Measurements from ENCODE around the gene ALX1.
"Not testable (repeated sequence)": the region's sequence is repeated elsewhere in the genome, so short reads cannot be mapped to it uniquely, and the experiment has no call there.

The ALX1 gene

DNA sequence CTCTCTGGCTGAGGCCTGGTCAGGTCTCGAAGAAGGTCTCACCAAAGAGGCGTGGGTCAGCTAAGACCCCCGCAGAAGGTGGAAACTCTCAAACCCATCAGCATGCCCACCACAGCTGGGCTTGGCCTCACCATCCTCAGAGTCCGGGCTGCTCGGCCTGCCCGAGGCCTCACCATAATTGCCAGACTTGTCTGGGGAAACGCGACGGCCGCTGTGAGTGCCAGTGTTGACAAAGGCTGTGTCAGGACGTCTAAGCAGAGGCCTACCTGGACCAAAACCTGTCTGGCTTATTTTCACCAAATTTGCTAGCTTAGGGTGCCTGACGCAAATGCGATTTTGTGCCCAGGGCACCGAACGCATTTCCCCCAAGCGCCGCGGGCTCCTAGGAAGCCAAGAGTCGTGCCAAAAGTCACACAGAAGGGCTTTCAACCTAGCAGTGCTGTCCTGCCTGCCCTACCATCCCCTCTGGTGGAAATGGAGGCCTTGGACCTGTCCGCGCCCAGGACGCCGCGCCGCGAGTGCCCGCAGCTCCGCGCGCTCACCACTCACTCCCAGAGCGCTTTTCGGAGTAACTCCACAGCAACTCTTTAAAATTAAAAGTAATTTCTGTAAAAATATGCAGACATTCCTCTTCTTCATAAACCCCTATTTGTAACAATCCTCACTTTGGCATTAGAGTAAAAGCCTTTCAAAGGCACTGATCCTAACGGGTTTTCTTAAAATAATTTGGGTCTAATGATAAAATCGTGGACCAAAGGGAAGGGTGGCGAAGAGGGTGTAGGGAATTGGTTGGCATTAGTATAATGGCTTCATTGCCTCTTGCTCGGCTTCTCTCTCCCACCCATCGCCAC, 1.2 kb upstream of the ALX1 start:
- no peak for FAIRE-seq

DNA sequence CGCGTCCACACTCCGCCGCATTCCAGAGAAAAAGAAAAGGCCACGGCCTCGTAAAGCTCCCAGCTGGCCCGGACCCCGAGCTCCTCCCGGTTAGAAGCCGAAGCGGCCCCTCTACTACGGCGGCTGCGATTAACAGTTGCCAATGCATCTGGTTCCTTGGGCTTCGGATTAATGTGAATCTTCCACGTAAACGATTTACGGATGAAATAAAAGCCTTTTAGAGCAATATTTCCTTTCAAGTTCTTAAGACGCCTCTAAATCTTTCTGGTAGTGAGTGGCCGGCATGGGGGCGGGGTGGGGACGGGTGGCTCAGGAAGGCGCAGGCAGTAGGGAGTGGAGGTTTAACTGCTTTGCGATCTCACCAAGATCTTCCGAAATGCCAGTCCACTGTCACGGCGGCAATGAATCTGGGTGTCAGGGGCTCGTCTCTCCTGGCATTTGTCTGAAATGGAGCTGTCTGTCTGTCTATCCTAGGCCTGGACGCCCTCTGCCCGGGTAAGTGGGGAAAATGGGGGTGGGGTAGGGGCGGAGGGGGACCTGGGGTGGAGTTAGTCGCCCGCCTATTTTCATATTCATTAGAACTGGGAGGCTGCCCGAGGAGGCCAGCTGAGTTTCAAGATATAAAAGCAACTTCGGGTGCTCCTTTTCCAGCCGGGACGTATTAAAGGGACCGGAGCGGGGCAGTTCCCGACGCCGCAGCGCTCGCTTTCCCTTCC, 413 bp upstream of the ALX1 start:
- DNase-seq (ENCODE audit: insufficient read length, low spot score) (no peak), FAIRE-seq (no peak)
- TF ChIP-seq POLR2A (IDR thresholded peaks at IDR 0.05; ENCODE audit: low read depth, low read length), result no peak

More for the DNA sequence above, 1.2 kb upstream of the ALX1 start:
- no peak for DNase-seq (ENCODE audit: insufficient read length, low spot score)
- TF ChIP-seq POLR2A (IDR thresholded peaks at IDR 0.05; ENCODE audit: low read depth, low read length), result no peak

DNA sequence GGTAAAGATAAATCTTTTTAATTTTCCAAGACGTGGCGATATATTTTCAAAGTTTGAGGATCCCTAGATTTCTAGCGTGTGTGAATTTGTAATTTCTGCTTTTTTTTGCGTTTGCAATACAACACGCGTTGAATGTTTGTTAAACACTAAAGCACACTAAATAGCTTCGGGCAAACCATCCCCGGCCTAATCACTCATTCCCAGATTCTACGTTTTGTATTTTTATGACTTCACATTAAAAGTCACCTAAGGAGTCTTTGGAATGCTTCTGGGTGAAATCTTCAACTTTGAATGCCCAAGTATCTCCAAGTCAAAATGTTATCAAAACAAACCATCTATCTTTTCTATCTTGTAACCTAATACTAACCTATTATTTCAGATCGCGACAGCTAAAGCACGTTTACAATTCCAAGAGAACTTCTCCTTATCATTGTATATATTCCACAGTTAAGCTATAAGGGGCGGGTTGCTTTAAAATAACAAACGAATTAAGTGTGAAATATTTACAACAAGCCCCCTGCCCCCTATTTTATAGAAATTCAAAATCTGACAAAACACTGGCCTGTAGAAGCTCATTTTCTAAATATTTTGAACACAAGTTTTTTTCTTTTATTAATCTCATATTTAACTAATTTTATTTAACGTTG, 1.1 kb downstream of the ALX1 start:
- TF ChIP-seq POLR2A (IDR thresholded peaks at IDR 0.05; ENCODE audit: low read depth, low read length), result no peak
- DNase-seq (ENCODE audit: insufficient read length, low spot score), result no peak
- FAIRE-seq, result no peak

DNA sequence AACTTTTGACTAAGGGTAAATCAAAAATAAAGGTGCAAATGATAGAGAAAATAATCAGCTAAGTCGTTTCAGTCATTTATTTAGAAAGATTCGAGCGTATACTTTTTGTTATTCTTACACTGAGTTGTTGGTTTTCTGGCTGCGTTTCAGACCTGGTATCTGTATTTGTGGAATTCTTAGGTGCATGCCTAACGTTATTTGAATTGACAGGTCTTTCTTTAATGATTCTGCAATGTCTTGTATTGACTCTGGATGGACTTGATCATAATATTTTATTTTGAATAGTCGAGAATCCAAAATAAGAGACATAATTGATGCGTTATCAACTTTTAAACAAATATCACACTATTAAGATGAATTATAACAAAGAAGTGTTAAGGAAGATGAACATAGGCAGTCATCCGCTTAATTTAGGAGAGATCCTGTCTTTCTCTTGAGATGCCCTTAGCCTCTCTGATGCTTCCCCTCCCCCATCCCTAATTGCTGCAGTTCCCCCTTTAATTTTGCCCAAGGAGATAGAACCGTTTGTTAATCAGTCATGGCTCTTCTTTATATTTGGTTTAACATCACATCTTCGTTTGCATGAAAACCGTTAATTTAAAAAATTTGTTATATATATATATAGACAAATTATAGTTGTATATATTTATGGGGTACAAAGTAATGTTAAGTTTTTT, 1.8 kb downstream of the ALX1 start:
- no peak for FAIRE-seq
- no peak for TF ChIP-seq POLR2A (IDR thresholded peaks at IDR 0.05; ENCODE audit: low read depth, low read length)
- no peak for DNase-seq (ENCODE audit: insufficient read length, low spot score)

DNA sequence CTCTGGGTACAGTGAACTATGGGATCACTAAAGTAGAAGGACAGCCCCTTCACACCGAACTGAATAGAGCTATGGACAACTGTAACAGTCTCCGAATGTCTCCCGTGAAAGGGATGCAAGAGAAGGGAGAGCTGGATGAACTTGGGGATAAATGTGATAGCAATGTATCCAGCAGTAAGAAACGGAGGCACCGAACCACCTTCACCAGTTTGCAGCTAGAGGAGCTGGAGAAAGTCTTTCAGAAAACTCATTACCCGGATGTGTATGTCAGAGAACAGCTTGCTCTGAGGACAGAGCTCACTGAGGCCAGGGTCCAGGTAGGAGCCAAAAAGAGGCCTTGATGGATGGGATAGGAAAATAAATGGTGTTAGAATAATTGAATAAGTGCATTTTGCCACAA, 3.5 kb downstream of the ALX1 start:
- DNase-seq (ENCODE audit: insufficient read length, low spot score) (no peak), FAIRE-seq (no peak)
- no peak for TF ChIP-seq POLR2A (IDR thresholded peaks at IDR 0.05; ENCODE audit: low read depth, low read length)

DNA sequence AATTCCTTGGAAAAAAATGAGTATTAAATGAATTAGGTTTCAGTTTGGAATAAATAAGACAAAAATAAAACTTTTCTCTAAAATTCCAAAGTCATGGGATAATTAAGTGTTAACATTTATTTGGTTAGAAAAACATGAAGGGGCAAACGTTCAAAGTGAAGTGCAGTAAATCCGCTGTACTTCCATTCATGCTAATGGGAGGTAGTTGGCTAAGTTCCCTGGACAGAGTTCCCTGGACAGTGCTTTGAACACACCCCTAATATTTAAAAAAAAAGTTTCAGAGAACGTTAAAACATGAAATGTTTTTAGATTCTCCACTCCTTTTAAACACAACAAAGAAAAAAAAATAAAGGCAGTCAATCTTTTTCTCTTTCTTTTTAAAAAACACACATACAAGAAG, 16.3 kb downstream of the ALX1 start:
- DNase-seq (ENCODE audit: insufficient read length, low spot score), result no peak
- FAIRE-seq, result no peak
- TF ChIP-seq POLR2A (IDR thresholded peaks at IDR 0.05; ENCODE audit: low read depth, low read length), result no peak

DNA sequence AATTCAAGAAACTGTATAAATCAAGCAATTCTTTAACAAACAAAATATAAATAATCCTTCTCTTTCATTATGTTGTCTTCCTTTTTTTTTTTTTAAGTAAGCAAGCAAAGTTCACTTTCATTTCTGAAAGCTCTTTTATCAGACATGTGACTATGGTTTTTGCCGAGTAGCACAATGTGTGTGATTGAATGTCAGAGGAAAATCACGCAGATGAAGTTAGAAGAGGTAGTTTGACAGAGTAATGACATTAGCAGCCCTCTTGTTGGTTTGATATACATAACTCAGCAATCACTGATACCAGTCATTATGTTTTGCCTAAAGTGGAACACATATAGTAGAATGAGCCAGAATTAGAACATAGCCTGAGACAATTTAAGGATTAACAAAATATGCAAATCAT, 19.0 kb downstream of the ALX1 start:
- no peak for TF ChIP-seq POLR2A (IDR thresholded peaks at IDR 0.05; ENCODE audit: low read depth, low read length)
- DNase-seq (ENCODE audit: insufficient read length, low spot score) (no peak), FAIRE-seq (no peak)

DNA sequence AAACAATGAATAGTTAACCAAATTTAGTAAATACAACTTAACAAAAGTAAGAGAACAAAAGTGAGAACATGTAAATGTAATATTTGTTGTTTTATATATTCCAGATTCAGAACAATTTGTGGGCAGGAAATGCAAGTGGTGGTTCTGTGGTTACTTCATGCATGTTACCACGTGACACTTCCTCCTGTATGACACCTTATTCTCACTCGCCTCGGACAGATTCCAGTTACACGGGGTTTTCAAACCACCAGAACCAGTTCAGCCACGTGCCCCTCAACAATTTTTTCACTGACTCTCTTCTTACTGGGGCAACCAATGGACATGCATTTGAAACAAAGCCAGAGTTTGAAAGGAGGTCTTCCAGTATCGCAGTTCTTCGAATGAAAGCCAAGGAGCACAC, 21.0 kb downstream of the ALX1 start:
- no peak for TF ChIP-seq POLR2A (IDR thresholded peaks at IDR 0.05; ENCODE audit: low read depth, low read length)
- FAIRE-seq (no peak), DNase-seq (ENCODE audit: insufficient read length, low spot score) (no peak)

DNA sequence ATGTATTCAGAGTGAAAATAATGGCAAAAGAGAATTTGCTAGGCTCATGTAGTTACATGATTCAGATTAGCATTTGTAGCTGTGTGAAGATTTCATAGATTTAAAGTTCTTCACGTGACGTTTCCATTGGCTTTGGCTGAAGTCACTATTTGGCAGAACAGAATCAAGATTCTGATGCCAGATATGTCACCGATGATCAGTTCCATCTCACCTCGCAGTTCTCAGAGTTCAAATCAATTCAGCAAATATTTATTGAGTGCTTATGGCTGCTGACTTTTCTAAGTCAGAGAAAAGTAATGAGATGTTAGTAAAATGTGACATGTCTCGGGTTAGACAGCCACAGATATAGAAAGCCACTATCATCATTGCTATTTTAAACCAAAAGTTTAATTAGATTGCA, 28.4 kb downstream of the ALX1 start:
- no peak for TF ChIP-seq POLR2A (IDR thresholded peaks at IDR 0.05; ENCODE audit: low read depth, low read length)
- DNase-seq (ENCODE audit: insufficient read length, low spot score), result no peak
- no peak for FAIRE-seq

DNA sequence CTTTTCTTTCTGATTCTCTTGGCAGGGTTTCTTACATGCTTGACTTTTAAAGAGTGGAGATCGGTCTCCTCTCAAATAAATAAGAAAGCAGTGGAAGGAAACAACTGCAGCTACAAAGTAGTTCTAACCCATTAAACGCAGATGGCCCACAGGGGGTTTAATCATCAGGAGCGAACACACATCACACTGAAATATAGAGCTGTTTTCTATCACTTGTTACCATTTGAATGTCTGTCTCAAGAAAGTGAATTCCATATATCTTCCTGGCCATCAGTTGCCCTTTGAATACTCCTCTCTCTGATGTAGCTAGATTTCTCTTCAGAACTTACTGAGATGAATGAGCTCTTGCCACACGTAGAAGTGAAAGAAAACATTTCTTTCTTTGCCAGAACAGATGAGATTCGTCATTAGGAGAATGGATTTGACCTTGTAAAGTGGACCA, 29.1 kb downstream of the ALX1 start:
- TF ChIP-seq POLR2A (IDR thresholded peaks at IDR 0.05; ENCODE audit: low read depth, low read length), result no peak
- DNase-seq (ENCODE audit: insufficient read length, low spot score) (no peak), FAIRE-seq (no peak)

DNA sequence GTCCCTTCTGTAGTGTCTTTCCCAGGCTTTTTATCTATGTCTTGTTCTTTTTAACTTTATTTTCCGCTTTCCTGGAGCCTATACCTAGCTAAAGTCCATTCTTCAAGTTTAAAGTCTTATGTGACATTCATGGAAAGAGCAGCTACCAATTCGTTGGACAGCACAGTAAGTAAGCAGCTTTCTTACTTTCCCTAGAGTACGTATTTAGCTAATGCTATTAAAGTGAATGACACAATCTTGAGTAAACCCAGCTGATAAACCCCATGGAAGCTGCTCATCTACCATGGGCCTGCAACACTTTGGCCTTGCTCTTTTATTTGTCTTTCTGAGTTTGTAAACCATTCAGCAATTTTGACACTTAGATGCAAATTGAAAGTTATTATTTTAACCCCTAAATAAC, 30.0 kb downstream of the ALX1 start:
- FAIRE-seq (no peak), DNase-seq (ENCODE audit: insufficient read length, low spot score) (no peak)
- no peak for TF ChIP-seq POLR2A (IDR thresholded peaks at IDR 0.05; ENCODE audit: low read depth, low read length)

DNA sequence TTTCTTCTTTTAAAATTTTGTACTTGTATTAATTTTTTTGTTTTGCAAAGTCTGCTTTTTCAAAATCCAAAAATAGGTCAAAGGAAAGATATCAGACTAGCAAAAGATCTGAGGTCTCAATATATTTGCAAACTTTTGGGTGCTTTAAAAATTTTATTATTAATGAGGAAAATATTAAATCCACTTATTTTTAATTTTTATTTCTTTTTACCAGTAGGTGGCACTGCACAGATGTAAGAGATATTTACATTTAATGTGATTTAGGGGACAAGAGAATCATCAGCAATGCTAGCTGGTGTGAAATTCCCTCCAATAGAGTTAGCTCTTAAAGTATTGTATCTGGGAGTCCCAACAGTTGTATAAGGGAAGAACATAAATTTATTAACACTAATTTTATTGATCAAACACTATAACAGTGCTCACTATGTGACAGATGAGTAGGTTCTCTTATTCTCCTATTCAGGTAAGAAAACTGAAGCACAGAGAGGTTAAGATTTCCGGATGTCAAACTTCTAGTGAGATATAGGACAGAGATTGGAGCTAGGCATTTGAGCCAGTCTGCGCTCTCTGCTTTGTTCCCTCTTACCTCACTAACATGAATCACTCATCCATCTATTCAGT, 30.5 kb downstream of the ALX1 start:
- FAIRE-seq, result no peak
- DNase-seq (ENCODE audit: insufficient read length, low spot score), result no peak
- TF ChIP-seq POLR2A (IDR thresholded peaks at IDR 0.05; ENCODE audit: low read depth, low read length), result no peak

DNA sequence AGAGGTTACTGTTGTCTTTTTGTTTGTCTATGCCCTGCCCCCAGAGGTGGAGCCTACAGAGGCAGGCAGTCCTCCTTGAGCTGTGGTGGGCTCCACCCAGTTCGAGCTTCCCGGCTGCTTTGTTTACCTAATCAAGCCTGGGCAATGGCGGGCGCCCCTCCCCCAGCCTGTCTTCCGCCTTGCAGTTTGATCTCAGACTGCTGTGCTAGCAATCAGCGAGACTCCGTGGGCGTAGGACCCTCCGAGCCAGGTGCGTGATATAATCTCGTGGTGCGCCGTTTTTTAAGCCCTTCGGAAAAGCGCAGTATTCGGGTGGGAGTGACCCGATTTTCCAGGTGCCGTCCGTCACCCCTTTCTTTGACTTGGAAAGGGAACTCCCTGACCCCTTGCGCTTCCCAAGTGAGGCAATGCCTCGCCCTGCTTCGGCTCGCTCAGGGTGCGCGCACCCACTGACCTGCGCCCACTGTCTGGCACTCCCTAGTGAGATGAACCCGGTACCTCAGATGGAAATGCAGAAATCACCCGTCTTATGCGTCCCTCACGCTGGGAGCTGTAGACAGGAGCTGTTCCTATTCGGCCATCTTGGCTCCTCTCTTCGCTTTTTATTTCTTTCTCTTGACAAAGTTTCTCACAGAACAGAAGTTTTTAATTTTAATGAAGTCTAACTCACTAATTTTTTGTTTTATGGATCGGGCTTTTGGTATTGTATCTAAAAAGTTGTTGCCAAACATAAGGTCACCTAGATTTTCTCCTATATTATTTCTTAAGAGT, 38.0 kb downstream of the ALX1 start:
- DNase-seq (ENCODE audit: insufficient read length, low spot score); FAIRE-seq: not testable (repeated sequence)
